Osteoblast (primary cell): ENCODE measurements around the gene NOX4. TPM values are rescaled to one million over a fixed set of nuclear protein-coding genes. Genes with fewer than 3 reads are reported as not detected.

Source experiments
- DNase-seq: peaks from one replicate; pipeline ENCODE4 v3.0.0; 2011; ENCODE audit warnings: low spot score, mixed read lengths; ENCODE audit not compliant: insufficient read length; ENCODE audit errors: missing footprints
- H2AFZ ChIP-seq: 2 replicates; pipeline ENCODE4 v1.6.0; 2011; ENCODE audit warnings: mild to moderate bottlenecking, low read length
- H3K27ac ChIP-seq: 2 replicates; pipeline ENCODE4 v1.5.1; 2011; ENCODE audit warnings: mild to moderate bottlenecking, low read depth, low read length, moderate library complexity
- H3K27me3 ChIP-seq: 2 replicates; pipeline ENCODE4 v1.6.0; 2012; ENCODE audit warnings: mild to moderate bottlenecking, control low read depth, inconsistent platforms, low read length, moderate library complexity; ENCODE audit not compliant: insufficient read depth
- H3K36me3 ChIP-seq: 2 replicates; pipeline ENCODE4 v1.5.1; 2011; ENCODE audit warnings: mild to moderate bottlenecking, low read length, control low read depth, moderate library complexity; ENCODE audit not compliant: insufficient read depth
- H3K4me1 ChIP-seq: 2 replicates; pipeline ENCODE4 v1.5.1; 2011; ENCODE audit warnings: mild to moderate bottlenecking, low read length, control low read depth, moderate library complexity; ENCODE audit not compliant: insufficient read depth
- H3K4me2 ChIP-seq: 2 replicates; pipeline ENCODE4 v1.6.0; 2011; ENCODE audit warnings: mild to moderate bottlenecking, low read length; ENCODE audit not compliant: insufficient read depth
- H3K4me3 ChIP-seq: fragments of 200-600 bp; sonication (generic); 3 replicates; pipeline ENCODE4 v1.5.1; 2012; ENCODE audit warnings: mild to moderate bottlenecking, low read length, inconsistent platforms; ENCODE audit not compliant: insufficient read depth
- H3K79me2 ChIP-seq: 2 replicates; pipeline ENCODE4 v1.6.0; 2012; ENCODE audit warnings: mild to moderate bottlenecking, low read length, control low read depth, inconsistent platforms; ENCODE audit not compliant: insufficient read depth
- H3K9me3 ChIP-seq: 2 replicates; pipeline ENCODE4 v1.5.1; 2011; ENCODE audit warnings: low read depth, low read length, control low read depth
- H4K20me1 ChIP-seq: 2 replicates; pipeline ENCODE4 v1.6.0; 2012; ENCODE audit warnings: mild to moderate bottlenecking, low read length, control low read depth; ENCODE audit not compliant: insufficient read depth
- total RNA-seq: library from RNA; depleted of rRNA; stranded (reverse); fragments of >200 nt; gene quantifications from 2 replicates; pipeline ENCODE4 v1.2.3, GENCODE V29; 2012
- TF ChIP-seq, protein P1 (sequence below): IDR thresholded peaks from 2 replicates; pipeline ENCODE4 v1.5.1; 2011; ENCODE audit warnings: mild to moderate bottlenecking, low read depth, low read length, moderate library complexity; ENCODE audit errors: extremely low read depth

The NOX4 gene
- total RNA-seq, 1 donor = 1.8 TPM

GRCh38 chr11:89484896-89485295 lies 6.3 kb downstream of the NOX4 start:
- DNase-seq = no peak
- H4K20me1 ChIP-seq = no peaks in the 10 kb centered on the region
- H3K27ac ChIP-seq = no peak overlapping the region
- TF ChIP-seq, protein P1, sequence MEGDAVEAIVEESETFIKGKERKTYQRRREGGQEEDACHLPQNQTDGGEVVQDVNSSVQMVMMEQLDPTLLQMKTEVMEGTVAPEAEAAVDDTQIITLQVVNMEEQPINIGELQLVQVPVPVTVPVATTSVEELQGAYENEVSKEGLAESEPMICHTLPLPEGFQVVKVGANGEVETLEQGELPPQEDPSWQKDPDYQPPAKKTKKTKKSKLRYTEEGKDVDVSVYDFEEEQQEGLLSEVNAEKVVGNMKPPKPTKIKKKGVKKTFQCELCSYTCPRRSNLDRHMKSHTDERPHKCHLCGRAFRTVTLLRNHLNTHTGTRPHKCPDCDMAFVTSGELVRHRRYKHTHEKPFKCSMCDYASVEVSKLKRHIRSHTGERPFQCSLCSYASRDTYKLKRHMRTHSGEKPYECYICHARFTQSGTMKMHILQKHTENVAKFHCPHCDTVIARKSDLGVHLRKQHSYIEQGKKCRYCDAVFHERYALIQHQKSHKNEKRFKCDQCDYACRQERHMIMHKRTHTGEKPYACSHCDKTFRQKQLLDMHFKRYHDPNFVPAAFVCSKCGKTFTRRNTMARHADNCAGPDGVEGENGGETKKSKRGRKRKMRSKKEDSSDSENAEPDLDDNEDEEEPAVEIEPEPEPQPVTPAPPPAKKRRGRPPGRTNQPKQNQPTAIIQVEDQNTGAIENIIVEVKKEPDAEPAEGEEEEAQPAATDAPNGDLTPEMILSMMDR = no peak
- H2AFZ ChIP-seq = no peak overlapping the region
- H3K4me1 ChIP-seq = no peaks in the 10 kb centered on the region
- no peaks in the 10 kb centered on the region for H3K9me3 ChIP-seq
- no peaks in the 10 kb centered on the region for H3K27me3 ChIP-seq
- no peak overlapping the region for H3K4me3 ChIP-seq
- H3K4me2 ChIP-seq = no peak overlapping the region
- H3K36me3 ChIP-seq = no peaks in the 10 kb centered on the region
- no peaks in the 10 kb centered on the region for H3K79me2 ChIP-seq

- H3K27me3 ChIP-seq = no peaks in the 10 kb centered on the region
- TF ChIP-seq, protein P1 = no peak
Measured at GRCh38 chr11:89477175-89477574, 14.0 kb downstream of the NOX4 start.

DNA sequence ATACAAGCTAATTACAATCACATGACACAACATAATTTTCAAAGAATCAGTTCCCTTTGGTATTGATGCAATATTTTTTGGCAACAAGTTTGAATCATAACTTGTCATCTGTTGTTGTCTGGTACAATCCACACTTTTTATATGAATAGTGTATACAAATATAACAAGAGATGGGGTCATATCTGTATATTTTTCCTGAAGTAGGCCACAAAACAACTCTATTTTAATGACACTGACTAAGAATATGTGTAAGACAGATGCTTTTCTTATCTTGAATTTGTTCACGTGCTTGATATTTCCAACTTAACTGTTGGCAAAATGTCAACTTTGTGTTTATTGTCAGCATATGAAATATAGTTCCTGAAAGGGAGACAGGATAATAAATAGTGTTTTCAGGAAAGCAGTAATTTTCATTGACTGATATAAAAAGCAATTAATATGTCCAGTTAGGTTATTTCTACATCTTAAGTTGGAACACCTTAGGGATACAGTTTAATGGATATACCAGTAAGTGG lies 27.9 kb downstream of the NOX4 start:
- no peak for DNase-seq
- no peaks in the 10 kb centered on the region for H3K36me3 ChIP-seq
- H3K9me3 ChIP-seq = no peaks in the 10 kb centered on the region
- no peaks in the 10 kb centered on the region for H3K4me1 ChIP-seq
- TF ChIP-seq, protein P1 = no peak
- H3K27me3 ChIP-seq = no peaks in the 10 kb centered on the region
- no peak overlapping the region for H3K4me2 ChIP-seq
- no peak overlapping the region for H3K27ac ChIP-seq
- no peaks in the 10 kb centered on the region for H4K20me1 ChIP-seq
- no peak overlapping the region for H3K4me3 ChIP-seq
- H2AFZ ChIP-seq = no peak overlapping the region
- H3K79me2 ChIP-seq = no peaks in the 10 kb centered on the region

More at GRCh38 chr11:89477175-89477574, 14.0 kb downstream of the NOX4 start:
- H3K9me3 ChIP-seq = no peaks in the 10 kb centered on the region
- no peak overlapping the region for H3K4me2 ChIP-seq
- H4K20me1 ChIP-seq = no peaks in the 10 kb centered on the region
- no peaks in the 10 kb centered on the region for H3K36me3 ChIP-seq
- H2AFZ ChIP-seq = peak overlapping the region; percentile 29
- no peaks in the 10 kb centered on the region for H3K79me2 ChIP-seq
- H3K4me3 ChIP-seq = no peak overlapping the region
- H3K4me1 ChIP-seq = no peaks in the 10 kb centered on the region
- no peak overlapping the region for H3K27ac ChIP-seq
- DNase-seq = no peak

- H3K4me1 ChIP-seq = no peaks in the 10 kb centered on the region
- no peak for DNase-seq
- no peak overlapping the region for H2AFZ ChIP-seq
- no peak overlapping the region for H3K4me2 ChIP-seq
- no peaks in the 10 kb centered on the region for H3K27me3 ChIP-seq
- TF ChIP-seq, protein P1 = no peak
- no peak overlapping the region for H3K27ac ChIP-seq
- no peaks in the 10 kb centered on the region for H3K79me2 ChIP-seq
- peaks cover 2% of the 10 kb centered on the region for H3K9me3 ChIP-seq
- no peaks in the 10 kb centered on the region for H4K20me1 ChIP-seq
- H3K36me3 ChIP-seq = no peaks in the 10 kb centered on the region
- H3K4me3 ChIP-seq = no peak overlapping the region
Measured at GRCh38 chr11:89458716-89459115, 32.5 kb downstream of the NOX4 start.
